Activated CD4-positive, alpha-beta T cell treated with anti-CD3 and anti-CD28 coated beads for 24 hours (primary cell): Measurements from ENCODE around the gene INKA1.
A peak's percentile ranks its signal among the peaks of the same experiment; 100 is the strongest.

Source experiments
- DNase-seq, 2 donors: peaks; one replicate each; pipeline ENCODE4 v3.0.0-alpha.2; 2020; ENCODE audit warnings: low read depth in 2 of 2

The INKA1 gene

GRCh38 chr3:49786357-49787181 is 16.5 kb upstream of the INKA1 start, which contains the start of gene IP6K1:
Gene IP6K1, minus strand, starts transcription at chr3:49786542. Its CDS starts 38,502 bp downstream, at chr3:49748040.
- DNase-seq, result peak; percentile 99

- DNase-seq, result no peak
These were observed 15.9 kb upstream of the INKA1 start for GRCh38 chr3:49787182-49787464.

GRCh38 chr3:49787536-49787935 is 15.5 kb upstream of the INKA1 start:
- DNase-seq, result no peak

GRCh38 chr3:49788056-49788455 is 15.0 kb upstream of the INKA1 start:
- no peak for DNase-seq

- no peak for DNase-seq
These were observed 12.2 kb upstream of the INKA1 start for GRCh38 chr3:49790626-49791411.

- DNase-seq, result no peak
These were observed 11.5 kb upstream of the INKA1 start for GRCh38 chr3:49791571-49791970.

GRCh38 chr3:49792371-49793150 is 10.5 kb upstream of the INKA1 start:
- no peak for DNase-seq

- no peak for DNase-seq
These were observed 9.5 kb upstream of the INKA1 start for GRCh38 chr3:49793486-49794085.

GRCh38 chr3:49794431-49794830 is 8.6 kb upstream of the INKA1 start:
- DNase-seq, result no peak

GRCh38 chr3:49794926-49795905 is 7.8 kb upstream of the INKA1 start:
- DNase-seq, result no peak

- no peak for DNase-seq
These were observed 4.0 kb upstream of the INKA1 start for GRCh38 chr3:49799105-49799504.

GRCh38 chr3:49799761-49800160 is 3.3 kb upstream of the INKA1 start, which contains the start of gene CDHR4:
Gene CDHR4, minus strand, starts transcription at chr3:49799873. Its CDS starts 61 bp downstream, at chr3:49799812.
- no peak for DNase-seq

GRCh38 chr3:49801160-49801559 is 1.9 kb upstream of the INKA1 start:
- DNase-seq, result no peak

GRCh38 chr3:49803465-49804140 is 542 bp downstream of the INKA1 start:
- DNase-seq, result peak in 1 of 2 donors; percentile 25

GRCh38 chr3:49804141-49805041 is 1.3 kb downstream of the INKA1 start:
- DNase-seq, result no peak

GRCh38 chr3:49805367-49805782 is 2.3 kb downstream of the INKA1 start:
- DNase-seq, result no peak

- DNase-seq, result no peak
These were observed 3.0 kb downstream of the INKA1 start for GRCh38 chr3:49805897-49806701.

- DNase-seq, result no peak
These were observed 3.8 kb downstream of the INKA1 start for GRCh38 chr3:49806850-49807249.
